ENCODE data around the gene UBE2Z.

The UBE2Z gene

DNA sequence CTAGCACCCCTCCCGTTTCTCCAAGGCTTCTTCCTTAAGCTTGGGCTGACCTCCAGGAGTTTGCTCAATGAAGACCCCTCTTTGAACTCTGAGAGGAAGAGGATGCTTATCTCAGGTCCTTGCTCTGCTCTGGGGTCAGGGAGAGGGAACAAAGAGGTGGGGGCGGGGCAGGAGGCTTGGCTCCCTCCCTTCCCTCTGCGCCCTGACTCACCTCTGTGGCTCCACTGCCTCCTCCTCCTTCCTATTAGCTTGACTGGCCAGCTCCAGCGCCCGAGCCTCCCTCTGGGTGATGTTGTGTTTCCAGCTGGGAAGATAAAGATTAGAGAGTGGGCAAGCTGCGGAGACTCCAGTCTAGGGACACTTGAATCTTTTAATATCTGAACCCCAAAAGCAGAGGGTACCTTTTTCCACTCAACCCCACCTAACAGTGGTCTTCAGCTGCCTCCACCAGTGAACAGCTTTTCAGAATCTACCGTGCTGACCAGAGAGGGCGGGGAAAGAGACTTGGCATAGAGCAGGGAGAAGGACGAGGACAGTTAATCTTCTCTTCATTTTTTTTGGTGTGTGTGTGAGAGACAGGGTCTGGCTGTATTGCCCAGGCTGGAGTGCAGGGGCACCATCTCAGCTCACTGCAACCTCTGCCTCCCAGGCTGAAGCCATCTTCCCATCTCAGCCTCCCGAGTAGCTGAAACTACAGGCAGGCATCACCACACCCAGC is 53.5 kb downstream of the UBE2Z start:
- no peaks in the 10 kb centered on the region for H3K9me3 ChIP-seq (ENCODE audit: insufficient read depth, low read depth, low read length)
- H3K4me3 ChIP-seq (ENCODE audit: low read length) = 0 out of 2 replicates have a peak overlapping the region, but pooled peaks have one; percentile 12
- H3K27ac ChIP-seq (ENCODE audit: low read depth, low read length) = no peak overlapping the region

DNA sequence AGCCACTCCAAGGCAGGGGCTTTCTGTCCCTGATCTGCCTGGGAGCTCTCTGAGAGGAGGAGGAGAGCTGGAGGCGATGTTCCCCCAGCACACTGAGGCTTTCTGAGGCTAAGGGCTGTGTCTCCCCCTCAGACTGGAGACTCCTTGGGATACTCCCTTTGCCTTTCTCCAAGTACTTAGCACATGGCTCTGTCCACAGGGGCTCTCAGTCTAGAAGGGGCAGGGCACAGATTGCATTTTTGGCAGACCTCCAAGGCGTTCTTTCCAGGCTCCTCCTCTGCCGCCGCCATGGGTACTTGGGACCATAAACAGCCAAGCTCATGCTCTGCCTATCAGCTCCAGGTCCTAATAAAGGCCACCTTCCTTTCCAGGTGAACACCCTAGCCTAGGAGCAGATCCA is 62.0 kb downstream of the UBE2Z start:
- Histone ChIP-seq H3K27ac (ENCODE audit: low read depth, low read length) (no peak overlapping the region), H3K4me1 (ENCODE audit: insufficient read depth, low read length) (peaks cover 31% of the 10 kb centered on the region), H3K36me3 (ENCODE audit: insufficient read depth, low read length) (no peaks in the 10 kb centered on the region), H3K27me3 (ENCODE audit: insufficient read depth, low read length) (no peaks in the 10 kb centered on the region), H3K4me3 (ENCODE audit: low read length) (no peak overlapping the region), H3K9me3 (ENCODE audit: insufficient read depth, low read depth, low read length) (no peaks in the 10 kb centered on the region), H3K9ac (ENCODE audit: low read depth, low read length) (no peak overlapping the region)
- WGBS = 68% methylated on average over 4 of the region's 4 CpGs

More for the DNA sequence above, 53.5 kb downstream of the UBE2Z start:
- Histone ChIP-seq H3K4me1 (ENCODE audit: insufficient read depth, low read length) (peaks cover 18% of the 10 kb centered on the region), H3K27me3 (ENCODE audit: insufficient read depth, low read length) (no peaks in the 10 kb centered on the region), H3K9ac (ENCODE audit: low read depth, low read length) (no peak overlapping the region; the same call in 1 of the 2 replicates), H3K36me3 (ENCODE audit: insufficient read depth, low read length) (no peaks in the 10 kb centered on the region)
- WGBS = 27% methylated on average over 9 of the region's 10 CpGs

DNA sequence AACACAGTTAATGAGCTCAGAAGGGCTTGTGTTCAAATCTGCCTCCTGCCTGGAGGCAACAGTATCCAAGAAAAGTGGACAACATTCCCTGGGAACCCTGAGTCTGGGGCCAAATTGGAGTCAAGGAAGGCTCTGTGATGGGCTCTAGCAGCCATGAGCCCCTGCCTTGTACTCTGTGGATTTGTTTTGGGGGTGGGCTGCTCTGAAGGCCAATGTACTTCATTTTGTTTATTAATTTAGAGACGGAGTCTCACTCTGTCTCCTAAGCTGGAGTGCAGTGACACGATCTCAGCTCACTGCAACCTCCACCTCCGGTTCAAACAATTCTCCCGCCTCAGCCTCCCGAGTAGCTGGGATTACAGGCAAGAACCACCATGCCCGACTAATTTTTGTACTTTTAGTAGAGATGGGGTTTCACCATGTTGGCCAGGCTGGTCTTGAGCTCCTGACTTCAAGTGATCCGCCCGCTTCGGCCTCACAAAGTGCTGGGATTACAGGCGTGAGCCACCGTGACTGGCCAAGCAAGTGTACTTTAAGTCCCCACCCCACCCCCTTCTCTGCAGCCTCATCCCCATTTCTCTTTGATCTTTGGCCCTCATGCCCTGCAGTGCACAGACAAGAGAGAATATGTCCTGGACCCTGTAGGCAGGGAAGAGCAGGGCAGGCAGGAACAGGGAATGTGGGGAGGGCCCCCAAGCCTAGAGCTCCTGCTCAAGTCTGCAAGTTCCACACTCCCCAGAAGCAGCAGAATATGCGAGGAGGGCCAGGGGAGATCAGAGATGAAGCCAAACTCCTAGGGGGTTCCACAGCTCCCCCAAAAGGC is 62.9 kb downstream of the UBE2Z start:
- Histone ChIP-seq H3K27me3 (ENCODE audit: insufficient read depth, low read length) (no peaks in the 10 kb centered on the region), H3K9ac (ENCODE audit: low read depth, low read length) (no peak overlapping the region), H3K4me3 (ENCODE audit: low read length) (no peak overlapping the region), H3K36me3 (ENCODE audit: insufficient read depth, low read length) (no peaks in the 10 kb centered on the region), H3K9me3 (ENCODE audit: insufficient read depth, low read depth, low read length) (no peaks in the 10 kb centered on the region), H3K4me1 (ENCODE audit: insufficient read depth, low read length) (peaks cover 31% of the 10 kb centered on the region), H3K27ac (ENCODE audit: low read depth, low read length) (peak overlapping the region; percentile 50; the same call in 1 of the 2 replicates)
- WGBS = 74% methylated on average over 12 of the region's 12 CpGs

DNA sequence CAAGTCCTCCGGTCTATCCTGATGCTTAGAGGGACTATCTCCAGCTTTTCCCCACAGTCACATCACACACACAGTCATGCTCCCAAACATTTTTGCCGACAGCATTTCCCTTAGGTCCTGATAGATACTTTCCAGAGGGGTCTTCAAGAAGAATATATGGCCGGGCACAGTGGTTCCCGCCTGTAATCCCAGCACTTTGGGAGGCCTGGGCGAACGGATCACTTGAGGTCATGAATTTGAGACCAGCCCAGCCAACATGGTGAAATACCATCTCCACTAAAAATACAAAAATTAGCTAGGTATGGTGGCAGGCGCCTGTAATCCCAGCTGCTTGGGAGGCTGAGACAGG is 64.5 kb downstream of the UBE2Z start:
- peak overlapping the region; percentile 53 for H3K27ac ChIP-seq (ENCODE audit: low read depth, low read length)
- H3K4me1 ChIP-seq (ENCODE audit: insufficient read depth, low read length) = peaks cover 31% of the 10 kb centered on the region
- H3K9me3 ChIP-seq (ENCODE audit: insufficient read depth, low read depth, low read length) = no peaks in the 10 kb centered on the region
- H3K9ac ChIP-seq (ENCODE audit: low read depth, low read length) = no peak overlapping the region
- WGBS = 70% methylated on average over 7 of the region's 7 CpGs
- H3K4me3 ChIP-seq (ENCODE audit: low read length) = no peak overlapping the region
- H3K27me3 ChIP-seq (ENCODE audit: insufficient read depth, low read length) = no peaks in the 10 kb centered on the region
- no peaks in the 10 kb centered on the region for H3K36me3 ChIP-seq (ENCODE audit: insufficient read depth, low read length)

DNA sequence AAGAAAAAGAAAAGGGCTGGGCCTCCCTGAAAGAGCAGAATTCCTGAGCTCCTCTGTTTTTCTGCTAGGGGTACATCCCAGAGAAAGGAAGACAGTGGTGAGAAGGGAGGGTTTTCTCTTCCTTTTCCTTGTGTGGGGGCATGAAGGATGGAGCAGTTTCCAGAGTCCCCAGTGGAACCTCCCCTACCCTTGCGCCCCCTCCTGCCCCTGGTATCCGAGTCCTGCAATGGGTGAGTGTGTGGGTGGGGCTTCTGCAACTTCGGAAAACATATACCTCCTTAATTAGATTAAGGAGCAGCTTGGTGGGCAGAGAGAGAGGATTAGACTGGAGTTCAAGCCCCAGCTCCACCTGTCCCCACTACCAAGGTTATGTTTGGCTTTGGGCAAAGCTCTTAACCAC is 65.6 kb downstream of the UBE2Z start:
- Histone ChIP-seq H3K9me3 (ENCODE audit: insufficient read depth, low read depth, low read length) (no peaks in the 10 kb centered on the region), H3K36me3 (ENCODE audit: insufficient read depth, low read length) (no peaks in the 10 kb centered on the region), H3K4me1 (ENCODE audit: insufficient read depth, low read length) (peaks cover 31% of the 10 kb centered on the region), H3K9ac (ENCODE audit: low read depth, low read length) (no peak overlapping the region), H3K27ac (ENCODE audit: low read depth, low read length) (no peak overlapping the region), H3K4me3 (ENCODE audit: low read length) (no peak overlapping the region), H3K27me3 (ENCODE audit: insufficient read depth, low read length) (no peaks in the 10 kb centered on the region)
- WGBS = no CpG with 5 or more reads among the region's 3 CpGs
